Muscle of arm (tissue), 12 donors: ENCODE data around the gene DCAF6. TPM values are rescaled to one million over a fixed set of nuclear protein-coding genes. Genes with fewer than 3 reads are reported as not detected.
A peak's percentile ranks its signal among the peaks of the same experiment; 100 is the strongest.
"Not testable (repeated sequence)": the region's sequence is repeated elsewhere in the genome, so short reads cannot be mapped to it uniquely, and the experiment has no call there.

Source experiments
- DNase-seq: peaks from one replicate; pipeline ENCODE4 v3.0.0-alpha.2; 2013
- polyA plus RNA-seq, 12 donors: library from polyadenylated mRNA; unstranded; fragments of 120-200 nt; gene quantifications; one replicate each; pipeline ENCODE4 v1.2.1, GENCODE V29; 2013; ENCODE audit not compliant: insufficient read length in 12 of 12

The DCAF6 gene
- polyA plus RNA-seq, 12 donors = 59.6 to 147 (median 133) TPM; not detected in 1

DNA sequence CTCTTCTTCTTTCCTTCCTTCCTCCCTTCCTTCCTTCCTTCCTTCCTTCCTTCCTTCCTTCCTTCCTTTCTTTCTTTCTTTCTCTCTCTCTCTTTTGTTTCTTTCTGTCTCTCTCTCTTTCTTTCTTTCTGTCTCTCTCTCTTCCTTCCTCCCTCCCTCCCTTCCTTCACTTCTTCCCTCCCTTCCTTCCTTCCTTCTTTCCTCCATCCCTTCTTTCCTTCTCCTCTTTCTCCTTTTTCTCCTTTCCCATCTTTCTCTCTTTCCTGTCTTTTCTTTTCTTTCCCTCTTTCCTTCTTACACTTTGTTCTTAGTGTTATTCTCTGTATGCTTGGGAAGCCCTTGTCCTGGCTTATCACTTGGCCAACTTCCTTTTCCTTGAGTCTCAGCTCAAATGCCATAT is 72.8 kb downstream of the DCAF6 start:
- DNase-seq = no peak

GRCh38 chr1:168019407-168019806 is 82.9 kb downstream of the DCAF6 start:
- DNase-seq = no peak

- DNase-seq = no peak
These were observed 94.7 kb downstream of the DCAF6 start for GRCh38 chr1:168031198-168031597.

GRCh38 chr1:168031627-168032026 is 95.1 kb downstream of the DCAF6 start:
- no peak for DNase-seq

GRCh38 chr1:168032029-168032428 is 95.5 kb downstream of the DCAF6 start:
- no peak for DNase-seq

GRCh38 chr1:168035345-168035744 is 98.9 kb downstream of the DCAF6 start:
- no peak for DNase-seq

- DNase-seq = no peak
These were observed 105.9 kb downstream of the DCAF6 start for GRCh38 chr1:168042362-168042761.

DNA sequence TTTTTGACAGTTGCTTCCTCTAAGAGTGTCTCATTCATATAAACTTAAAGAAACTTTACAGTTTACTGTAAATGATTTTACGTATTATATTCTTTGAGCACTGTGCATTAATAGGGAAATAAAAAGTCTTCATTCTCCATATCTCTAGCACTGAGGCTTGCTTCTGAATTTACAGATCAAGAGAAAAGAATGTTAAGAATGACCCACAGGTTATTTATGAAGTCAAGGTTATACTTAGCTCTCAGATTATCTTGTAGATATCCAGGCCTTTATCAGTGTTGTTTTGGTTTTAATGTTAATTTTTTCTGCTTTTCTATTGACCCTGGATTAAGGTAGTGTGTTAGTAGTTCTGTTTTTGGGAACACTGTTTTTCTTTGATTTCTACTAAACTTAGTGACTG is 108.8 kb downstream of the DCAF6 start:
- no peak for DNase-seq

DNA sequence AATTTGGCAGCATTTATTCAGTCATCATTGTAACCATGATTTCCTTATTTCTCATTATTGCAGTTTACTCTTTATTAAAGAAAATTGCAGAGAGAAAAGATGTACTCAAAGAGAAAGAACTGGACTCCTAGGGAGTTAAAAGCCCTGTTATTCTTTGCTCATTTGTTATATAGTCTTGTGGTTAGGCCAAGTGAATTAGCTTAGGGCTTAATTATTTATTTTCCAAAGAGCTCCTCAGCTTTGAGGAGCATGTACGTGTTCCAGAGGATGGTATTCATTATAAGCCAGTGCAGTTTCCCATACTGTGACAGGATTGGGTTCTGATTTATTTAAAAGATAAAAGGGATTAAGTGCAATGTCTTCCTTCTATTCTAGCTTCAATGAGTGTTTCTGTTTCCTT is 113.8 kb downstream of the DCAF6 start:
- DNase-seq = no peak

GRCh38 chr1:168050880-168051279 is 114.4 kb downstream of the DCAF6 start:
- DNase-seq = no peak

DNA sequence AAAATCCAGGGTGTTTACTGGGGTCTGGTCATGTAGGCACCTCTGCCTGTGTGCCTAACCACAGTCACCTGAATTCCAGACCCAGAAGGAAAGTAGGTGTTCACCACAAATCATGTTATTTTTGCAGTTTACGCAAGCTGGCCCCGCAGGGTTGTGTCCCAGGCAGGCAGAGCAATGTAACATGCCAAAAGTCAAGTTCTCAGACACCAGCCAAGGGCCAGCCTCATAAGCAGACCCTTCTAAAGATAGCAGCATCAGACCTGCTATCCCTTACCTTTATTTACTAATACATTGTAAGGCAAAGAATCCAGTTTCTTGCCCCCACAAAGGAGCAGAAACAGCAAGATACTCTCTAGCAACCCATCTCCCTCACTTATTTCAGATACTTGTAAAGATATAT is 117.2 kb downstream of the DCAF6 start:
- no peak for DNase-seq

- DNase-seq = no peak
These were observed 117.6 kb downstream of the DCAF6 start for GRCh38 chr1:168054117-168054516.

DNA sequence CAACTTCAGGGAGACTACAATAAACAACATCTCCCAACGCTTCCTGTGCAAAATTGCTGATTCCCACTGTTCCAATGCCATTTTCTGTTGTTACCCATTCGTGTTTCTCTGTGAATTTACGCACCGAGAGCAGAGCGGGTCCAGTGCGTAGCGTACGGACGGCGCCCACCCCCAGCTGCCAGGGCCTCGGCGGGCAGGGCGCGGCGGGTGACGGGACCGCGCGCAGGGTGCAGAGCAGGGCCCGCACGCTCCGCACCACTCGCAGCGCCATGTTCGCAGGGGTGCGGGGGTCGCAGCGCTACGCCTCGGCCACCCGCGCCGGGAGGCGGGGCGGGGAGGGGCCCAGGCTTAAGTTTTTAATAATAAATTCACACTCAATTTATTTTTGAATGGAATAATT is 119.7 kb downstream of the DCAF6 start:
- DNase-seq = not testable (repeated sequence)

GRCh38 chr1:168057355-168057754 is 120.9 kb downstream of the DCAF6 start:
- DNase-seq = no peak

GRCh38 chr1:168057921-168058320 is 121.4 kb downstream of the DCAF6 start:
- DNase-seq = no peak

DNA sequence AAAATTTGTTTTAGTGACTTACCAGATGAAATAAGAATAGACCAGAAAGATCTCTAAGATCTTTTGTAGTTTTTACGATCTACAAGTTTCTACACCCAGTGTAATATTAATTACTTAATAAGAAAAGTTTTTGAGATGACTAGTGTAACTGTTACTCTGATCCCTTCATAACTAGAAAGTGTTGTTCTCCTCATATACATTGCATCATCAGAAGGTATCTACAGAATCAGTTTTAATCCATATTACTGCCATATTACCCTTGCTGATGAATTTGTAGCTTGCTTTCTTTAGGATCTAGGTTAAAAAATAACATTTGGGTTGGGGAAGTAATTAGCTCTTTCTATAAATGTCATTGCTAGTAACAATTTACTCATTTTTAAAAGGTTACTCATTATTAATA is 127.7 kb downstream of the DCAF6 start:
- no peak for DNase-seq

- no peak for DNase-seq
These were observed 129.0 kb downstream of the DCAF6 start for GRCh38 chr1:168065506-168065905.

GRCh38 chr1:168069384-168069783 is 132.9 kb downstream of the DCAF6 start:
- no peak for DNase-seq

DNA sequence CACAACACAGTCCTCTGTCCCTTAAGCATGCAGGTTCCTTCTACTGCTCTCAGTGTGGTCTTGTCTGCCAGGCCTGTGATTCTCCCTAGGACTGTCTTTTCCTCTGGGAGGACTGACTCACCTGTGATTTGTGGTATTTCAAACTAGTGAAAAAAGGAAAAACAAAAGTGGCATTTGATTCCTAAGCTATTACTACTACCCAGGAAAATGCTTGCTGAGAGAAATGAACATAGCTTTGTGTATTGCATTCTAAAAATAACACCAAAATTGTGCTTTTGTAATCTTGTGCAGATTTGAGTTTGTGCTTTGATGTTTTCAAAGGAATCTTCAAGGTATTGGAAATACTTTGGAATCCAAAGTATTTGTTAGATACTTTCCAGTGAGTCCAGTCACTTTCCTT is 143.3 kb downstream of the DCAF6 start:
- DNase-seq = no peak

- no peak for DNase-seq
These were observed 145.0 kb downstream of the DCAF6 start for GRCh38 chr1:168081373-168082007.

GRCh38 chr1:168082008-168082876 is 145.8 kb downstream of the DCAF6 start:
- peak; percentile 60 for DNase-seq

- no peak for DNase-seq
These were observed 147.2 kb downstream of the DCAF6 start for GRCh38 chr1:168083456-168084325.
